GM23338 (cell line): ENCODE data around the gene HMCN2. TPM values are rescaled to one million over a fixed set of nuclear protein-coding genes. Genes with fewer than 3 reads are reported as not detected.

Experiments
- ATAC-seq: fragments of 200-7000 bp; cut with Tn5 transposase; 3 replicates; pipeline ENCODE4 v1.9.1; 2020
- DNase-seq: peaks from one replicate; pipeline ENCODE4 v3.0.0-alpha.2; 2015; ENCODE audit warnings: low spot score
- H2AFZ ChIP-seq: fragments of 200-600 bp; sonication (generic); 2 replicates; pipeline ENCODE4 v1.8.0; 2016; ENCODE audit warnings: antibody characterized with exemption, mild to moderate bottlenecking, moderate library complexity
- H3F3A ChIP-seq: fragments of 200-600 bp; sonication (generic); replicated peaks from 2 replicates; pipeline ENCODE4 v1.8.0; 2017; ENCODE audit warnings: antibody characterized with exemption, mixed run types, low read depth
- H3K27ac ChIP-seq: fragments of 200-600 bp; sonication (generic); 2 replicates; pipeline ENCODE4 v1.6.1; 2016; ENCODE audit warnings: low read depth
- H3K27me3 ChIP-seq: fragments of 200-600 bp; sonication (generic); 2 replicates; pipeline ENCODE4 v1.8.0; 2016; ENCODE audit warnings: mild to moderate bottlenecking, mixed run types, moderate library complexity; ENCODE audit not compliant: insufficient read depth
- H3K36me3 ChIP-seq: fragments of 200-600 bp; sonication (generic); 2 replicates; pipeline ENCODE4 v1.8.0; 2016; ENCODE audit warnings: mild to moderate bottlenecking; ENCODE audit not compliant: insufficient read depth
- H3K4me1 ChIP-seq: fragments of 200-600 bp; sonication (generic); 2 replicates; pipeline ENCODE4 v1.8.0; 2016; ENCODE audit warnings: mild to moderate bottlenecking, moderate library complexity; ENCODE audit not compliant: insufficient read depth
- H3K4me2 ChIP-seq: fragments of 200-600 bp; sonication (generic); 2 replicates; pipeline ENCODE4 v1.7.1; 2017; ENCODE audit warnings: mixed run types
- H3K4me3 ChIP-seq: fragments of 200-600 bp; sonication (generic); 2 replicates; pipeline ENCODE4 v1.6.1; 2016; ENCODE audit warnings: mixed run types
- H3K79me2 ChIP-seq: fragments of 200-600 bp; sonication (generic); replicated peaks from 2 replicates; pipeline ENCODE4 v1.8.0; 2017; ENCODE audit warnings: mild to moderate bottlenecking; ENCODE audit not compliant: insufficient read depth
- H3K9me2 ChIP-seq: fragments of 200-600 bp; sonication (generic); 2 replicates; pipeline ENCODE4 v1.8.0; 2017; ENCODE audit not compliant: insufficient read depth
- H4K20me1 ChIP-seq: fragments of 200-600 bp; sonication (generic); replicated peaks from 2 replicates; pipeline ENCODE4 v1.8.0; 2017; ENCODE audit warnings: mild to moderate bottlenecking; ENCODE audit not compliant: insufficient read depth
- H3K27ac Mint-ChIP-seq: 2 replicates; pipeline ENCODE4 v1.8.0; 2020; ENCODE audit warnings: inconsistent platforms, mild to moderate bottlenecking, moderate library complexity, mixed read lengths
- H3K27me3 Mint-ChIP-seq: 3 replicates; pipeline ENCODE4 v1.8.0; 2022; ENCODE audit warnings: low read depth, mild to moderate bottlenecking, moderate library complexity, mixed read lengths, inconsistent platforms; ENCODE audit not compliant: insufficient read depth, poor library complexity
- H3K36me3 Mint-ChIP-seq: 3 replicates; pipeline ENCODE4 v1.8.0; 2021; ENCODE audit warnings: low read depth, mild to moderate bottlenecking, inconsistent platforms, moderate library complexity, mixed read lengths
- H3K4me1 Mint-ChIP-seq: 3 replicates; pipeline ENCODE4 v1.8.0; 2020; ENCODE audit warnings: mild to moderate bottlenecking, inconsistent platforms, mixed read lengths
- H3K4me3 Mint-ChIP-seq: 3 replicates; pipeline ENCODE4 v1.8.0; 2021; ENCODE audit warnings: moderate library complexity, mild to moderate bottlenecking, inconsistent platforms, mixed read lengths
- H3K9me3 Mint-ChIP-seq: 3 replicates; pipeline ENCODE4 v1.8.0; 2020; ENCODE audit warnings: moderate library complexity, mild to moderate bottlenecking, inconsistent platforms, mixed read lengths
- CREB1 ChIP-seq: fragments of 250-450 bp; sonication (Bioruptor Pico); IDR thresholded peaks from 2 replicates; pipeline ENCODE4 v1.5.0; 2020; ENCODE audit warnings: low read depth, mild to moderate bottlenecking, moderate library complexity
- CTCF ChIP-seq, 2 experiments: fragments of 200-600 bp in 1 of 2; sonication (generic) in 1 of 2; conservative IDR thresholded peaks; 2 replicates each; pipeline versions ENCODE4 v1.5.1 to v1.6.1; 2016 to 2017; ENCODE audit warnings: antibody characterized with exemption in 2 of 2, low read depth in 2 of 2, mild to moderate bottlenecking in 2 of 2, moderate library complexity in 1 of 2
- ETS1 ChIP-seq: IDR thresholded peaks from 2 replicates; pipeline ENCODE4 v1.6.1; 2016; ENCODE audit warnings: antibody characterized with exemption
- EZH2 ChIP-seq: fragments of 200-600 bp; sonication (generic); IDR thresholded peaks from one replicate; pipeline ENCODE4 v1.8.0; 2017; ENCODE audit warnings: antibody characterized with exemption, mild to moderate bottlenecking, low read depth; ENCODE audit not compliant: unreplicated experiment
- EZH2phosphoT487 ChIP-seq: fragments of 200-600 bp; sonication (generic); IDR thresholded peaks from one replicate; pipeline ENCODE4 v1.8.1; 2018; ENCODE audit warnings: antibody characterized with exemption; ENCODE audit not compliant: unreplicated experiment
- JUNB ChIP-seq: IDR thresholded peaks from one replicate; pipeline ENCODE4 v1.6.1; 2016; ENCODE audit warnings: antibody characterized with exemption; ENCODE audit not compliant: unreplicated experiment
- NANOG ChIP-seq: IDR thresholded peaks from 2 replicates; pipeline ENCODE4 v1.6.1; 2016; ENCODE audit warnings: antibody characterized with exemption, borderline replicate concordance
- POLR2AphosphoS5 ChIP-seq: IDR thresholded peaks from 2 replicates; pipeline ENCODE4 v1.6.1; 2016; ENCODE audit warnings: antibody characterized with exemption, low read depth
- REST ChIP-seq: IDR thresholded peaks from one replicate; pipeline ENCODE4 v1.6.1; 2018; ENCODE audit warnings: antibody characterized with exemption; ENCODE audit not compliant: unreplicated experiment
- STAT1 ChIP-seq: IDR thresholded peaks from one replicate; pipeline ENCODE4 v1.6.1; 2016; ENCODE audit warnings: antibody characterized with exemption; ENCODE audit not compliant: unreplicated experiment
- ZNF114 ChIP-seq: fragments of 250-450 bp; sonication (Bioruptor Pico); IDR thresholded peaks from 2 replicates; pipeline ENCODE4 v1.5.0; 2020; ENCODE audit warnings: mild to moderate bottlenecking, moderate library complexity
- ZNF331 ChIP-seq: fragments of 250-450 bp; sonication (Bioruptor Pico); IDR thresholded peaks from 2 replicates; pipeline ENCODE4 v1.5.0; 2020; ENCODE audit warnings: low read depth, mild to moderate bottlenecking, moderate library complexity
- ZNF462 ChIP-seq: fragments of 250-450 bp; sonication (Bioruptor Pico); IDR thresholded peaks from 2 replicates; pipeline ENCODE4 v1.5.0; 2020; ENCODE audit warnings: mild to moderate bottlenecking, moderate library complexity
- polyA plus RNA-seq: library from polyadenylated mRNA; unstranded; fragments of >200 nt; fragmentation: Nextera tagmentation; extraction: Ambion mirVana; gene quantifications from 2 replicates; pipeline ENCODE4 v1.2.1, GENCODE V29; 2016
- total RNA-seq: library from RNA; depleted of rRNA; stranded (reverse); fragments of >200 nt; shearing (Covaris generic); gene quantifications from 2 replicates; pipeline ENCODE4 v1.2.3, GENCODE V29; 2014

The HMCN2 gene
- total and polyA plus RNA-seq, 2 experiments from 2014 or later: 1.3 to 4.7 TPM

- no peak for TF ChIP-seq ZNF462
- TF ChIP-seq NANOG: no peak
- no peak for TF ChIP-seq ETS1
- TF ChIP-seq ZNF331 (CRISPR knock-in tag): no peak
These were observed 20.9 kb upstream of the HMCN2 start (continued) for GRCh38 chr9:130244548-130245165.

GRCh38 chr9:130245474-130245873 lies 20.1 kb upstream of the HMCN2 start:
- Mint-ChIP-seq H3K4me1 (peaks cover 11% of the 10 kb centered on the region), H3K36me3 (no peaks in the 10 kb centered on the region), H3K27me3 (peaks cover 13% of the 10 kb centered on the region), H3K4me3 (no peak overlapping the region), H3K9me3 (no peaks in the 10 kb centered on the region), H3K27ac (no peak overlapping the region)
- H3K4me3 ChIP-seq: no peak overlapping the region
- no peaks in the 10 kb centered on the region for H3K9me2 ChIP-seq
- DNase-seq: no peak
- no peak overlapping the region for H3K4me2 ChIP-seq
- H2AFZ ChIP-seq: no peak overlapping the region
- no peaks in the 10 kb centered on the region for H3K4me1 ChIP-seq
- no peaks in the 10 kb centered on the region for H3K36me3 ChIP-seq
- H3K79me2 ChIP-seq: no peaks in the 10 kb centered on the region
- H4K20me1 ChIP-seq: no peaks in the 10 kb centered on the region
- H3K27ac ChIP-seq: no peak overlapping the region
- ATAC-seq: no peak
- H3F3A ChIP-seq: no peaks in the 10 kb centered on the region
- no peaks in the 10 kb centered on the region for H3K27me3 ChIP-seq
- TF ChIP-seq ZNF331 (CRISPR knock-in tag) (no peak), EZH2 (no peak), REST (no peak), STAT1 (no peak), NANOG (no peak), JUNB (no peak), EZH2phosphoT487 (no peak), ZNF114 (no peak), POLR2AphosphoS5 (no peak), CTCF (conservative IDR thresholded peaks at IDR 0.05; ENCODE audit: low read depth in 2 of 2) (no peak), CREB1 (CRISPR knock-in tag) (no peak)
